Naive thymus-derived CD4-positive, alpha-beta T cell (primary cell): Measurements from ENCODE around the gene MYPN. TPM values are rescaled to one million over a fixed set of nuclear protein-coding genes. Genes with fewer than 3 reads are reported as not detected.

ENCODE experiments used
- ATAC-seq: fragments of 150-1000 bp; cut with Tn5 transposase; 2 replicates; pipeline ENCODE4 v1.10.0; 2021; ENCODE audit warnings: mild to moderate bottlenecking, moderate library complexity
- CTCF ChIA-PET: fragments of 350-600 bp; sonication (Branson Sonifier 250); formaldehyde crosslinking; loops from one replicate; lab custom pipeline; 2021; ENCODE audit warnings: antibody characterized with exemption; lab: Charles Lee
- POLR2A ChIA-PET: fragments of 350-600 bp; sonication (Branson Sonifier 250); formaldehyde crosslinking; loops from one replicate; lab custom pipeline; 2021; ENCODE audit warnings: antibody characterized with exemption, inconsistent platforms; lab: Charles Lee
- DNase-seq, 9 donors: peaks; one replicate each; pipeline versions ENCODE4 v3.0.0 to v3.0.0-alpha.2; 2020 to 2022; ENCODE audit warnings: mixed read lengths in 1 of 9
- H3K27ac ChIP-seq: one replicate; pipeline ENCODE4 v1.7.0; 2013; ENCODE audit warnings: mild to moderate bottlenecking, low read depth, low read length, moderate library complexity
- H3K27me3 ChIP-seq, 2 donors: one replicate each; pipeline ENCODE4 v1.7.0; 2013; ENCODE audit warnings: low read length in 2 of 2, mild to moderate bottlenecking in 2 of 2, moderate library complexity in 2 of 2; ENCODE audit not compliant: control insufficient read depth in 2 of 2, insufficient read depth in 2 of 2
- H3K36me3 ChIP-seq, 3 experiments: 1 replicate in 2 of 3; 2 replicates in 1 of 3; pipeline ENCODE4 v1.7.0; 2013; ENCODE audit warnings: low read length in 3 of 3, mild to moderate bottlenecking in 3 of 3, moderate library complexity in 1 of 3; ENCODE audit not compliant: insufficient read depth in 3 of 3, control insufficient read depth in 2 of 3
- H3K4me1 ChIP-seq, 2 donors: one replicate each; pipeline ENCODE4 v1.7.0; 2013; ENCODE audit warnings: low read length in 2 of 2, mild to moderate bottlenecking in 2 of 2, moderate library complexity in 1 of 2; ENCODE audit not compliant: control insufficient read depth in 2 of 2, insufficient read depth in 2 of 2
- H3K4me3 ChIP-seq: 2 replicates; pipeline ENCODE4 v1.7.0; 2013; ENCODE audit warnings: mild to moderate bottlenecking, low read length
- H3K9me3 ChIP-seq, 3 experiments: 1 replicate in 2 of 3; 2 replicates in 1 of 3; pipeline ENCODE4 v1.7.0; 2013; ENCODE audit warnings: low read length in 3 of 3; ENCODE audit not compliant: control insufficient read depth in 2 of 3
- H3K27ac Mint-ChIP-seq, 9 donors: one replicate each; pipeline ENCODE4 v1.8.0; 2020 to 2022; ENCODE audit warnings: mixed read lengths in 9 of 9, mild to moderate bottlenecking in 8 of 9, moderate library complexity in 5 of 9, inconsistent platforms in 2 of 9
- H3K27me3 Mint-ChIP-seq, 5 donors: one replicate each; pipeline ENCODE4 v1.8.0; 2021 to 2022; ENCODE audit warnings: mixed read lengths in 5 of 5, mild to moderate bottlenecking in 1 of 5
- H3K36me3 Mint-ChIP-seq, 5 donors: one replicate each; pipeline ENCODE4 v1.8.0; 2020 to 2022; ENCODE audit warnings: mixed read lengths in 5 of 5, mild to moderate bottlenecking in 3 of 5, inconsistent platforms in 1 of 5
- H3K4me1 Mint-ChIP-seq, 7 donors: one replicate each; pipeline ENCODE4 v1.8.0; 2020 to 2022; ENCODE audit warnings: mixed read lengths in 7 of 7, mild to moderate bottlenecking in 3 of 7, inconsistent platforms in 1 of 7
- H3K4me3 Mint-ChIP-seq, 10 donors: one replicate each; pipeline ENCODE4 v1.8.0; 2020 to 2022; ENCODE audit warnings: mild to moderate bottlenecking in 10 of 10, mixed read lengths in 10 of 10, moderate library complexity in 6 of 10, inconsistent platforms in 2 of 10
- H3K9me3 Mint-ChIP-seq, 11 donors: one replicate each; pipeline ENCODE4 v1.8.0; 2020 to 2022; ENCODE audit warnings: mixed read lengths in 11 of 11, mild to moderate bottlenecking in 4 of 11, inconsistent platforms in 1 of 11, moderate library complexity in 1 of 11
- intact Hi-C, 2 donors: fragments of 100-400 bp; cut with micrococcal nuclease; formaldehyde crosslinking; loops; one replicate each; pipeline ENCODE4 v1.15.1; 2023
- polyA plus RNA-seq, 2 donors: library from polyadenylated mRNA; unstranded; fragments of 300-500 nt; fragmentation: Illumina TruSeq; gene quantifications; one replicate each; pipeline ENCODE4 v1.2.3, GENCODE V29; 2021
- total RNA-seq, 6 experiments: library from RNA in 5 of 6; stranded (reverse) in 5 of 6; gene quantifications; 1 replicate in 5 of 6; 2 replicates in 1 of 6; pipeline ENCODE4 v1.2.3 and lab custom pipeline; 2021 to 2026

Gene MYPN
- total and polyA plus RNA-seq, 7 experiments from 2014 or later: not detected

GRCh38 chr10:68231106-68231816 lies 122.0 kb downstream of the MYPN start:
- H3K36me3 Mint-ChIP-seq: peaks cover 0 to 3% (median 0%) of the 10 kb centered on the region in 5 donors
- DNase-seq (peak in 7 of 9 donors; percentile 2 to 66 (median 10)), ATAC-seq (peak; percentile 70)
- Histone ChIP-seq H3K4me1 (no peaks in the 10 kb centered on the region), H3K36me3 (no peaks in the 10 kb centered on the region), H3K27ac (no peak overlapping the region), H3K4me3 (peak overlapping the region; percentile 59), H3K9me3 (no peaks in the 10 kb centered on the region), H3K27me3 (no peaks in the 10 kb centered on the region)
- H3K27me3 Mint-ChIP-seq: peaks cover 27 to 63% (median 44%) of the 10 kb centered on the region in 5 donors
- ChIA-PET POLR2A (interaction anchor here (0.7 to 1.1 kb wide), 2 partner anchors 9 to 102 kb away, joined by 3 read pairs; partner anchors contain the start of gene PBLD), CTCF (no interaction called here)
- intact Hi-C loops: loop anchor here in 1 of 2 donors (5.0 kb wide), 2 partner anchors 101 to 116 kb away; partner anchors contain the start of genes HNRNPH3 and PBLD
- H3K4me1 Mint-ChIP-seq: peaks cover 0 to 13% (median 8%) of the 10 kb centered on the region in 7 donors
- no peak overlapping the region for H3K27ac Mint-ChIP-seq
- peak overlapping the region; percentile 70 to 89 (median 83) for H3K4me3 Mint-ChIP-seq
- H3K9me3 Mint-ChIP-seq: no peaks in the 10 kb centered on the region

- POLR2A ChIA-PET: no interaction called here
- Mint-ChIP-seq H3K36me3 (peaks cover 0 to 3% (median 0%) of the 10 kb centered on the region in 5 donors), H3K9me3 (no peaks in the 10 kb centered on the region), H3K4me1 (peaks cover 0 to 13% (median 8%) of the 10 kb centered on the region in 7 donors), H3K27me3 (peaks cover 27 to 63% (median 44%) of the 10 kb centered on the region in 5 donors), H3K4me3 (peak within 1 kb of the TSS; percentile 70 to 89 (median 83)), H3K27ac (peak within 1 kb of the TSS in 1 of 9 donors; percentile 52)
- Histone ChIP-seq H3K27ac (no peak within 1 kb of the TSS), H3K9me3 (no peaks in the 10 kb centered on the region), H3K4me3 (peak within 1 kb of the TSS; percentile 59), H3K4me1 (no peaks in the 10 kb centered on the region), H3K27me3 (no peaks in the 10 kb centered on the region), H3K36me3 (no peaks in the 10 kb centered on the region)
- DNase-seq (no peak), ATAC-seq (no peak)
- CTCF ChIA-PET: no interaction called here
- intact Hi-C loops: loop anchor here in 1 of 2 donors (5.0 kb wide), 2 partner anchors 100 to 115 kb away; partner anchors contain the start of genes HNRNPH3 and PBLD
These were observed 122.5 kb downstream of the MYPN start, which contains the start of gene ATOH7 for GRCh38 chr10:68231817-68232251. ATOH7 (minus strand) TSS chr10:68232113; CDS start chr10:68231677, 436 bp downstream.

- Histone ChIP-seq H3K4me3 (no peak overlapping the region), H3K27ac (no peak overlapping the region), H3K9me3 (no peaks in the 10 kb centered on the region), H3K4me1 (no peaks in the 10 kb centered on the region), H3K27me3 (no peaks in the 10 kb centered on the region), H3K36me3 (no peaks in the 10 kb centered on the region)
- DNase-seq: no peak
- H3K9me3 Mint-ChIP-seq: no peaks in the 10 kb centered on the region
- H3K4me3 Mint-ChIP-seq: peak overlapping the region in 1 of 10 donors; percentile 26
- peaks cover 27 to 58% (median 39%) of the 10 kb centered on the region in 5 donors for H3K27me3 Mint-ChIP-seq
- peaks cover 0 to 3% (median 0%) of the 10 kb centered on the region in 5 donors for H3K36me3 Mint-ChIP-seq
- intact Hi-C loops: loop anchor here in 1 of 2 donors (5.0 kb wide), 2 partner anchors 99 to 114 kb away; partner anchors contain the start of genes HNRNPH3 and PBLD
- ATAC-seq: no peak
- CTCF ChIA-PET: no interaction called here
- POLR2A ChIA-PET: no interaction called here
- H3K4me1 Mint-ChIP-seq: peaks cover 0 to 13% (median 8%) of the 10 kb centered on the region in 7 donors
- H3K27ac Mint-ChIP-seq: no peak overlapping the region
These were observed 123.8 kb downstream of the MYPN start for GRCh38 chr10:68233046-68233445.

GRCh38 chr10:68235111-68235510 lies 125.8 kb downstream of the MYPN start:
- Mint-ChIP-seq H3K4me1 (peaks cover 0 to 13% (median 8%) of the 10 kb centered on the region in 7 donors), H3K27me3 (peaks cover 16 to 45% (median 30%) of the 10 kb centered on the region in 5 donors), H3K27ac (no peak overlapping the region), H3K9me3 (no peaks in the 10 kb centered on the region), H3K36me3 (no peaks in the 10 kb centered on the region), H3K4me3 (no peak overlapping the region)
- DNase-seq (no peak), ATAC-seq (no peak)
- Histone ChIP-seq H3K27ac (no peak overlapping the region), H3K4me1 (no peaks in the 10 kb centered on the region), H3K36me3 (no peaks in the 10 kb centered on the region), H3K27me3 (no peaks in the 10 kb centered on the region), H3K4me3 (no peak overlapping the region), H3K9me3 (no peaks in the 10 kb centered on the region)
- CTCF ChIA-PET: no interaction called here
- intact Hi-C loops: no loop called here
- POLR2A ChIA-PET: no interaction called here

GRCh38 chr10:68235581-68235980 lies 126.3 kb downstream of the MYPN start:
- H3K9me3 Mint-ChIP-seq: no peaks in the 10 kb centered on the region
- no peaks in the 10 kb centered on the region for H3K36me3 ChIP-seq
- H3K27me3 ChIP-seq: no peaks in the 10 kb centered on the region
- peaks cover 16 to 41% (median 26%) of the 10 kb centered on the region in 5 donors for H3K27me3 Mint-ChIP-seq
- POLR2A ChIA-PET: no interaction called here
- H3K4me3 Mint-ChIP-seq: no peak overlapping the region
- H3K4me1 Mint-ChIP-seq: peaks cover 0 to 13% (median 8%) of the 10 kb centered on the region in 7 donors
- intact Hi-C loops: no loop called here
- no peak for ATAC-seq
- H3K9me3 ChIP-seq: no peaks in the 10 kb centered on the region
- H3K4me1 ChIP-seq: no peaks in the 10 kb centered on the region
- DNase-seq: no peak
- CTCF ChIA-PET: no interaction called here
- no peak overlapping the region for H3K4me3 ChIP-seq
- H3K27ac ChIP-seq: no peak overlapping the region
- H3K36me3 Mint-ChIP-seq: no peaks in the 10 kb centered on the region
- no peak overlapping the region for H3K27ac Mint-ChIP-seq

- no peak overlapping the region for H3K4me3 Mint-ChIP-seq
- H3K4me1 Mint-ChIP-seq: peaks cover 0 to 2% (median 0%) of the 10 kb centered on the region in 7 donors
- H3K27me3 Mint-ChIP-seq: peaks cover 10 to 35% (median 16%) of the 10 kb centered on the region in 5 donors
- ChIA-PET POLR2A (no interaction called here), CTCF (no interaction called here)
- no peaks in the 10 kb centered on the region for H3K36me3 Mint-ChIP-seq
- H3K9me3 Mint-ChIP-seq: no peaks in the 10 kb centered on the region
- H3K27me3 ChIP-seq: no peaks in the 10 kb centered on the region
- no peak overlapping the region for H3K4me3 ChIP-seq
- no peaks in the 10 kb centered on the region for H3K9me3 ChIP-seq
- H3K27ac ChIP-seq: no peak overlapping the region
- no peaks in the 10 kb centered on the region for H3K4me1 ChIP-seq
- intact Hi-C loops: no loop called here
- H3K36me3 ChIP-seq: no peaks in the 10 kb centered on the region
- H3K27ac Mint-ChIP-seq: no peak overlapping the region
- no peak for ATAC-seq
- no peak for DNase-seq
These were observed 127.9 kb downstream of the MYPN start for GRCh38 chr10:68237173-68237572.
